WERI-Rb-1 (cell line): ENCODE results near the gene GNA12.

ENCODE experiments used
- DNase-seq: peaks from one replicate; pipeline ENCODE4 v3.0.0-alpha.2; 2020
- H3K27ac ChIP-seq: fragments of 250-450 bp; sonication (Bioruptor Pico); 2 replicates; pipeline ENCODE4 v1.5.1; 2020; ENCODE audit warnings: mild to moderate bottlenecking, moderate library complexity
- H3K27me3 ChIP-seq: fragments of 250-450 bp; sonication (Bioruptor Pico); 2 replicates; pipeline ENCODE4 v1.5.1; 2021; ENCODE audit warnings: mild to moderate bottlenecking, low read depth, moderate library complexity; ENCODE audit not compliant: insufficient read depth, severe bottlenecking
- H3K36me3 ChIP-seq: fragments of 250-450 bp; sonication (Bioruptor Pico); 2 replicates; pipeline ENCODE4 v1.5.1; 2020; ENCODE audit warnings: mild to moderate bottlenecking, moderate library complexity
- H3K4me3 ChIP-seq: 2 replicates; pipeline ENCODE4 v1.5.1; 2011; ENCODE audit warnings: low read depth, mild to moderate bottlenecking, control low read depth, low read length
- H3K9me3 ChIP-seq: fragments of 250-450 bp; sonication (Bioruptor Pico); 2 replicates; pipeline ENCODE4 v1.5.1; 2021; ENCODE audit warnings: mild to moderate bottlenecking, moderate library complexity; ENCODE audit not compliant: severe bottlenecking
- CTCF ChIP-seq: IDR thresholded peaks from 2 replicates; pipeline ENCODE4 v1.5.1; 2011; ENCODE audit warnings: low read depth, mild to moderate bottlenecking, control low read depth, inconsistent platforms, low read length

GNA12 gene

DNA sequence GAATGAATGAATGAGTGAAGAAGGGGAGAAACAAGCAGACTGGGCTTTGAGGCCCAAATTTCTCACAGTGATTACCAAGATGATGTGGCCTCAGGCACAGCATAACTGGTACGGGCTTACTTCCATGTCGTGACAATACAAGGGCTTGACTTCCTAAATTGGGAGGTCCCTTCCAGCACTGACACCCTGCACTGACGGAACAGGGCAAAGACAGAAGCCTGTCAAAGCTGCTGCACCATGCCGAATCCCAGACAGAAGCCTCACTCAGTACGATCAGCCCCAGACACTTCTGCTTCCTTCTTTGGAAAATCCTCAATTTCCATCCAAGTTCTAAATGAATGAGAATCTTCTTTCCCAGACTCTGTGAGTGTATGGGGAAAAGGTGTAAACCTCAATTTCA is 51.9 kb downstream of the GNA12 start:
- H3K4me3 ChIP-seq, result no peak overlapping the region
- no peaks in the 10 kb centered on the region for H3K27me3 ChIP-seq
- H3K27ac ChIP-seq, result no peak overlapping the region
- TF ChIP-seq CTCF, result no peak
- no peak for DNase-seq
- H3K9me3 ChIP-seq, result no peaks in the 10 kb centered on the region
- H3K36me3 ChIP-seq, result peaks cover 26% of the 10 kb centered on the region

- peaks cover 26% of the 10 kb centered on the region for H3K36me3 ChIP-seq
- no peaks in the 10 kb centered on the region for H3K9me3 ChIP-seq
- TF ChIP-seq CTCF, result no peak
Measured at GRCh38 chr7:2791390-2791789, 52.7 kb downstream of the GNA12 start.

DNA sequence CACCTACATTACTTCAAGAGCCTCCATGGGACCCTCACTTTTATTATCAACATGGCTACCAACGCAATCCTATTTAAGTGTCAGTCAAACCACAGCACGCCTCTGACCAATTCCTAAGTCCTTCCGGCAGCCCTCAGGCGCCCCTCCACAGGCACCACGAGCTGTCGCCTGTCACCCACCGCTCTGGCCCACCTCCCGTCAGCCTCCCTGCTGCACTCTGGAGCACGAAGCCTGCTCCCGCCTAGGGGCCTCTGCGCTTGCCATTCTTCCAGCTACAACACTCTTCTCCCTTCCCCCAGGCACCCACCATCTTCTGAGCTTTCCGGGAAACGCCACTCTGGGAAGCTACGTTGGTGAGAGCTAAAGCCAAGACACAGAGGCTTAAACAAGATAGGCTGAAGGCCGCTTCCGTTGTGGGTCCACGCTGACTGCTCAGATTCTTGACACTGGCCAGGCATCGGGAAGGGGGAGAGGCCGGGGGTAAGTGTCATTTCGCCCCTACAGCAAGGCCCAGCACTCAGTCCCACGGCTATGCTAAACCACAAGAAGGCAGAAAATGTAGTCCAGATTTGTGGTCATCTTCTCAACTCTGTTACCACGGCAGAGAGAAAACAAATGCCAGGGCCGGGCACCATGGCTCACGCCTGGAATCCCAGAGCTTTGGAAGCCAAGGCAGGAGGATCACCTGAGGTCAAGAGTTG is 56.7 kb downstream of the GNA12 start:
- TF ChIP-seq CTCF, result no peak
- H3K27ac ChIP-seq, result no peak overlapping the region
- H3K27me3 ChIP-seq, result no peaks in the 10 kb centered on the region
- no peak for DNase-seq
- peaks cover 8% of the 10 kb centered on the region for H3K36me3 ChIP-seq
- no peak overlapping the region for H3K4me3 ChIP-seq
- H3K9me3 ChIP-seq, result no peaks in the 10 kb centered on the region

More at GRCh38 chr7:2791390-2791789, 52.7 kb downstream of the GNA12 start:
- H3K27me3 ChIP-seq, result no peaks in the 10 kb centered on the region
- H3K4me3 ChIP-seq, result no peak overlapping the region
- DNase-seq, result no peak
- H3K27ac ChIP-seq, result no peak overlapping the region

- no peak for TF ChIP-seq CTCF
- Histone ChIP-seq H3K36me3 (peaks cover 4% of the 10 kb centered on the region), H3K9me3 (no peaks in the 10 kb centered on the region), H3K4me3 (no peak overlapping the region), H3K27ac (no peak overlapping the region), H3K27me3 (no peaks in the 10 kb centered on the region)
- DNase-seq, result no peak
Measured at GRCh38 chr7:2786607-2787116, 57.4 kb downstream of the GNA12 start.

- Histone ChIP-seq H3K27ac (no peak overlapping the region), H3K9me3 (no peaks in the 10 kb centered on the region)
Measured at GRCh38 chr7:2785071-2785500, 59.0 kb downstream of the GNA12 start.

More at GRCh38 chr7:2785071-2785500, 59.0 kb downstream of the GNA12 start:
- no peak for DNase-seq
- peaks cover 3% of the 10 kb centered on the region; the same call in 1 of the 2 replicates for H3K36me3 ChIP-seq
- no peak for TF ChIP-seq CTCF
- no peaks in the 10 kb centered on the region for H3K27me3 ChIP-seq
- no peak overlapping the region for H3K4me3 ChIP-seq
